SJCRH30 (cell line): ENCODE results near the gene ENTHD1. TPM values are rescaled to one million over a fixed set of nuclear protein-coding genes. Genes with fewer than 3 reads are reported as not detected.
"Not testable (repeated sequence)": the region's sequence is repeated elsewhere in the genome, so short reads cannot be mapped to it uniquely, and the experiment has no call there.

Experiments used
- DNase-seq, 2 experiments: peaks; one replicate each; pipeline ENCODE4 v3.0.0-alpha.2; 2015 to 2020
- H3K27ac ChIP-seq: fragments of 250-450 bp; sonication (Bioruptor Pico); 2 replicates; pipeline ENCODE4 v1.5.1; 2020; ENCODE audit warnings: mild to moderate bottlenecking, moderate library complexity
- H3K27me3 ChIP-seq: fragments of 250-450 bp; sonication (Bioruptor Pico); 2 replicates; pipeline ENCODE4 v1.5.1; 2020; ENCODE audit warnings: mild to moderate bottlenecking, moderate library complexity
- H3K36me3 ChIP-seq: fragments of 250-450 bp; sonication (Bioruptor Pico); 2 replicates; pipeline ENCODE4 v1.5.1; 2020; ENCODE audit warnings: mild to moderate bottlenecking, moderate library complexity
- H3K4me1 ChIP-seq: fragments of 250-450 bp; sonication (Bioruptor Pico); 2 replicates; pipeline ENCODE4 v1.5.1; 2020; ENCODE audit warnings: mild to moderate bottlenecking, moderate library complexity
- H3K4me3 ChIP-seq: fragments of 250-450 bp; sonication (Bioruptor Pico); 2 replicates; pipeline ENCODE4 v1.5.1; 2020; ENCODE audit warnings: mild to moderate bottlenecking, moderate library complexity
- H3K9me3 ChIP-seq: fragments of 250-450 bp; sonication (Bioruptor Pico); replicated peaks from 2 replicates; pipeline ENCODE4 v1.5.1; 2020; ENCODE audit warnings: mild to moderate bottlenecking, moderate library complexity
- total RNA-seq: library from RNA; depleted of rRNA; stranded (reverse); fragments of >200 nt; shearing (Covaris generic); gene quantifications from 2 replicates; pipeline ENCODE4 v1.2.3, GENCODE V29; 2014

ENTHD1 gene
- total RNA-seq, 1 experiment from 2014 or later: not detected

DNA sequence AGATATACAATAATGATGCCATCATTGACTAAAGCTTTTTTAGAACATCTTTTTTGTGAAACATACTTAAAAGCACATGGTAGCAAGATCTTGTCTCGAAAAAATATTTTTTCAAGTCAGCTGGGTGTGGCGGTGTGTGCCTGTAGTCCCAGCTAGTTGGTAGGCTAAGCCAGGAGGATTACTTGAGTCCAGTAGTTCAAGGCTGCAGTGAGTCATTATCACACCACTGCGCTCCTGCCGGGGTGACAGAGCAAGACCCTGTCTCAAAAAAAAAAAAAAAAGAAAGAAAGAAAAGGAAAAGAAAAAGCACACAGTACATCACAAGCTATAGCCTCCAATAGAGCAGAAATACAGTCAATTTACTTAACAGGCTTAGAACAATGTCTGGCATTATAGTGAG lies 37.0 kb downstream of the ENTHD1 start:
- no peak for DNase-seq
- Histone ChIP-seq H3K9me3 (no peaks in the 10 kb centered on the region), H3K27ac (no peak overlapping the region), H3K36me3 (no peaks in the 10 kb centered on the region), H3K27me3 (no peaks in the 10 kb centered on the region), H3K4me1 (no peaks in the 10 kb centered on the region), H3K4me3 (no peak overlapping the region)

DNA sequence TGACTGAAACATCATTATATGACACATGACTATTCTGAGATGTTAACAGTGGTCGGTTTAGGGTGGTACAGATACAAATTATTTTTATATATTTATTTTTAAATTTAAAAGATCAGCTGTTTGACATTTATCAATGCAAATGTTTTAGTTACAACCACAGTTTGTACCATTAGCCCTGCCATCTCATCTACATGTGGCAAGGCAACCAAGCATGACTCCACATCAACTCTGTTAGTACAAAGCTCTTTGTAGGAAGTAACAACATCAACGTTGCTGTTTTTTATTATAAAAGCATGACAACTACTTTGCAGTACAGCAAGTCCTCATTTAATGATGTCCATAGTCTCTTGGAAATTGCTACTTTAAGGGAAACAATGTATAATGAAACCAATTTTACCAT lies 40.8 kb downstream of the ENTHD1 start:
- Histone ChIP-seq H3K36me3 (no peaks in the 10 kb centered on the region), H3K27ac (no peak overlapping the region)

DNA sequence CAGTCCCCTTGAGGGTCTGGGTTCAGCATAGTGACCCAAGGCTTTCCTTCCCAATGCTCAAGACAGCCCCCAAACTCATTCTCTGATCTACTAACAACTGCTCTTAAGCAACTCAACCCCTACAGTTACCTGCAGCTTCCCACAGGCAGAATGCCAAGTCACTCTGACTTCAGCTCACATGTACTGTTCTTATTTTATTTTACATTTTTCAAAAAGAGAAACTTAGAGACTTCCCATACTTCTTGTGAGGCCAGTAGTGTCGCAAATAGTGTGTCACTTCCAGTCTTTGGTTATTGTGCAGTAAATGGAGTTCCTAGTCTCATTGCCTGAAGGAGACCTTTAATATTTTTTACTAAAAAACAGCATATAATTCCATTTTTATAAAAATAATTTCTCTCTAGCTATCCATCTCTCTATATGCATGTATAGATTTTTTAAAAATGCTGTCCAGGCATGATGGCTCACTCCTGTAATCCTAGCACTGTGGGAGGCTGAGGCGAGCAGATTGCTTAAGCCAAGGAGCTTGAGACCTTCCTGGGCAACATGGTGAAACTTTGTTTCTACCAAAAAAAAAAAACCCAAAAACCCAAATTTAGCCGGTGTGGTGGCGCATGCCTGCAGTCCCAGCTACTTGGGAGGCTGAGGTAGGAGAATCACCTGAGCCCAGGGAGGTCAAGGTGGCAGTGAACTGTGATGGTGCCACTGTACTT lies 41.8 kb downstream of the ENTHD1 start:
- DNase-seq: no peak
- Histone ChIP-seq H3K27ac (no peak overlapping the region), H3K9me3 (no peaks in the 10 kb centered on the region), H3K4me1 (no peaks in the 10 kb centered on the region), H3K4me3 (no peak overlapping the region), H3K36me3 (no peaks in the 10 kb centered on the region), H3K27me3 (no peaks in the 10 kb centered on the region)

More for the DNA sequence above, 40.8 kb downstream of the ENTHD1 start:
- H3K4me3 ChIP-seq: no peak overlapping the region
- no peak for DNase-seq
- H3K4me1 ChIP-seq: no peaks in the 10 kb centered on the region
- no peaks in the 10 kb centered on the region for H3K9me3 ChIP-seq
- no peaks in the 10 kb centered on the region for H3K27me3 ChIP-seq

DNA sequence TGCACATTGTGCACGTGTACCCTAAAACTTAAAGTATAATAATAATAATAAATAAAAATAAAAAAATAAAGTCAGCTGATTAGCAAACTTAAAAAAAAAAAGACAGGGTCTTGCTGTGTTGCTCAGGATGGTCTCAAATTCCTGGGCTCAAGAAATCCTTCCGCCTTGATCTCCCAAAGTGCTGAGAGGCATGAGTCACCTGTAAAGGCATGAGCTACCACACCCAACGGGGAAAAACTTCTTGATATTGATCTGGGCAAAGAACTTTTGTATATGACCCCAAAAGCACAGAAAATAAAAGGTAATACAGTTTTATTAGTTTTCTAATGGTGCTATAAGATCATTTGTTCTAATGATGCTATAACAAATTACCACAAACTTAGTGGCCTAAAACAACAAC lies 46.1 kb downstream of the ENTHD1 start:
- H3K4me3 ChIP-seq: no peak overlapping the region
- H3K27me3 ChIP-seq: no peaks in the 10 kb centered on the region
- DNase-seq: no peak

DNA sequence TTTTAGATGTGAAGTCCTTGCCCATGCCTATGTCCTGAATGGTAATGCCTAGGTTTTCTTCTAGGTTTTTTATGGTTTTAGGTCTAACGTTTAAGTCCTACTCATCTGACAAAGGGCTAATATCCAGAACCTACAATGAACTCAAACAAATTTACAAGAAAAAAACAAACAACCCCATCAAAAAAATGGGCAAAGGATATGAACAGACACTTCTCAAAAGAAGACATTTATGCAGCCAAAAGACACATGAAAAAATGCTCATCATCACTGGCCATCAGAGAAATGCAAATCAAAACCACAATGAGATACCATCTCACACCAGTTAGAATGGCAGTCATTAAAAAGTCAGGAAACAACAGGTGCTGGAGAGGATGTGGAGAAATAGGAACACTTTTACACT lies 47.0 kb downstream of the ENTHD1 start:
- H3K4me1 ChIP-seq, DNase-seq, H3K36me3 ChIP-seq, H3K9me3 ChIP-seq, H3K4me3 ChIP-seq, H3K27me3 ChIP-seq, H3K27ac ChIP-seq: not testable (repeated sequence)

More for the DNA sequence above, 46.1 kb downstream of the ENTHD1 start:
- no peaks in the 10 kb centered on the region for H3K4me1 ChIP-seq
- no peaks in the 10 kb centered on the region for H3K9me3 ChIP-seq
- H3K27ac ChIP-seq: no peak overlapping the region
- H3K36me3 ChIP-seq: no peaks in the 10 kb centered on the region

DNA sequence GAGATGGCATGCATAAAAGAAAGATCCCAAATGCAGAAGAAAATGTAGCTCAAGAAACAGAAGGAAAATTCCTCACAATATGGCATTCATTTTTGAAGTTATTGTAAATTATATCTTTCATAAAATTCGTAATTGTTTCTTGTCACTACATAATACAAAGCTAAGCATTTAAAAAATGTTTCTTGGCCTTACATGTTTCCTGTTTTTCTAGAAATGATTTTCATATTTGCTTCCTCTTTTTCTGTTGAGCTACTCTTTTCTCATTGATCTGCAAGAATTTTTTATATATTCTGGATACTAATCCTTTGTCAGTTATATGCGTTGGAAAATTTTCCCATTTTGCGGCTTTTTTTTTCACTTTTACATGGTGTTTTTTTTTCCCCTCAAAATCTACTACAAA lies 48.0 kb downstream of the ENTHD1 start:
- Histone ChIP-seq H3K27ac (no peak overlapping the region), H3K27me3 (no peaks in the 10 kb centered on the region), H3K36me3 (no peaks in the 10 kb centered on the region), H3K9me3 (no peaks in the 10 kb centered on the region), H3K4me1 (no peaks in the 10 kb centered on the region), H3K4me3 (no peak overlapping the region)
- no peak for DNase-seq

DNA sequence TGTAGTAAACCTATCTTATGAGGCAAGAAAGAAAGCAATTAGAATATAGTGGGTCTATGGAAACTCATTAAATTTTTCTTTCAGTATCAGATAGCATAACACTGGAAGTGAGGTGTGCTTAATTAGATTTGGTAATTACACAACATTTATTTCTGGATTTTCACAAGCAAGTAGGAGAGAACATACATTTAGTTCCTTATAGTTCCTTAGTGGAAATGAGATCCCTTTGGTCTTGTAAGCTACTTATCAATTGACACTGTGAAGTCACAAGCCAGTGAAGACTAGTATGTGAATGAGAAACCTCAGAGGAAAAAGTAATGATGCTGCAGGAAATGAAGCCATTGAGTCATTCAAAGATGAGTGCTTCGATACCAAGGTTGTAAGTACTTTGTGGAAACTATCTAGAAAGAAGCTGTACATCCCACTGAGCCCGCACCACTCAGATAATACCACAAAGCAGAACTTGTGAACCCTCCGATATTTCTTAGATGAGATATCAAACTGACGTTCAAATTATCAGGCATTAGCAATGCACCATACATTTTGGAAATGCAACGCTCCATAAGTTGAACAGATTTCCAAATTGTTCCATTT lies 53.5 kb downstream of the ENTHD1 start:
- H3K27ac ChIP-seq: no peak overlapping the region
- no peak for DNase-seq
- H3K4me1 ChIP-seq: no peaks in the 10 kb centered on the region
- no peaks in the 10 kb centered on the region for H3K27me3 ChIP-seq
- no peak overlapping the region for H3K4me3 ChIP-seq
- H3K36me3 ChIP-seq: no peaks in the 10 kb centered on the region
- H3K9me3 ChIP-seq: no peaks in the 10 kb centered on the region

DNA sequence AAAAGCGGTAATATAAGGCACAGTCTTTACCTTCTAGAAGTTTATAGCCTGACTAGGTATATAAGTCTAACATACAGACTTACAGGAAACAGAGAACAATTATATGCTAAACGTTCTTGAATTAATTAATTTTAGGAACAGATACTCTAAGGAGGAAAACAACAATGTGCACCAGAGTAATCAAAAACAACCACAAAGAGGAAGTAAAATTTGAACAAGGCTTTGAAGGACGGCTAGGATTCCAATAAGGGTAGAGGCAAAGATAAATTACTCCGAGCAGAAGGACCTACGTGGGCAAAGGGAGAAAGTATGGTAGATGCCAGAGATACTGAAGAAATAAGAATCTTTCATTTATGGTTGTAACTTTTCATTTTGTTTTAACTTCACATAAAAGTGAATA lies 54.4 kb downstream of the ENTHD1 start:
- H3K27ac ChIP-seq: no peak overlapping the region
- DNase-seq: no peak
- H3K9me3 ChIP-seq: no peaks in the 10 kb centered on the region
- no peaks in the 10 kb centered on the region for H3K36me3 ChIP-seq
- no peaks in the 10 kb centered on the region for H3K4me1 ChIP-seq
- 0 out of 2 replicates have a peak, but pooled peaks cover 4% of the 10 kb centered on the region for H3K27me3 ChIP-seq
- H3K4me3 ChIP-seq: no peak overlapping the region

GRCh38 chr22:39833610-39834009 lies 60.0 kb downstream of the ENTHD1 start:
- DNase-seq: no peak
- Histone ChIP-seq H3K27ac (no peak overlapping the region), H3K4me3 (no peak overlapping the region), H3K27me3 (0 out of 2 replicates have a peak, but pooled peaks cover 7% of the 10 kb centered on the region), H3K36me3 (no peaks in the 10 kb centered on the region), H3K9me3 (no peaks in the 10 kb centered on the region), H3K4me1 (no peaks in the 10 kb centered on the region)

- no peak overlapping the region for H3K27ac ChIP-seq
- H3K36me3 ChIP-seq: no peaks in the 10 kb centered on the region
- H3K9me3 ChIP-seq: no peaks in the 10 kb centered on the region
- no peaks in the 10 kb centered on the region for H3K4me1 ChIP-seq
- DNase-seq: no peak
- H3K4me3 ChIP-seq: no peak overlapping the region
- H3K27me3 ChIP-seq: 0 out of 2 replicates have a peak, but pooled peaks cover 7% of the 10 kb centered on the region
Measured at GRCh38 chr22:39833093-39833492, 60.5 kb downstream of the ENTHD1 start.

DNA sequence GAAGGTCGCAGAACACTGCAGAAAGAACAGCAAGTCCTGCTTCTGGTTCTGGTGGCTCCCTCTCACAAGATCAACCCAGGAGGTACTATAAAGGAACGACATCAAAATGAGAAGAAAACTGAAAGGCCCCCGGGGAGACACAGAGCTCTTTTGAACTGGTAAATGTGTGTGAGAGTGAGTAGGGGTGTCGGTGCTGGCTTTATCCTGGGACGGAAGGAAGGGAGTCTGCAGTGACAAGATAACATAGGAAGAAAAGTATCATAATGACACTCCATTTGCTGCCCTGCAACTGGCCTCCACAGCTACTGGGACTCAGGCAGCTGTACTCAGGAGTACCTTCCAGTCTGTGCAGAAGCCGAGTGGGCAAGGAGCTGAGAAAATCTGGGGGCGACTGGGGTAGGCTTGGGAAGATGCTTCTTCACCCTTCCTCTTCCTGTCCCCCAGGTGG lies 60.9 kb downstream of the ENTHD1 start:
- Histone ChIP-seq H3K27me3 (0 out of 2 replicates have a peak, but pooled peaks cover 7% of the 10 kb centered on the region), H3K36me3 (no peaks in the 10 kb centered on the region), H3K4me3 (no peak overlapping the region), H3K4me1 (no peaks in the 10 kb centered on the region), H3K27ac (no peak overlapping the region), H3K9me3 (no peaks in the 10 kb centered on the region)
- no peak for DNase-seq

GRCh38 chr22:39825661-39826102 lies 67.9 kb downstream of the ENTHD1 start:
- Histone ChIP-seq H3K27me3 (no peaks in the 10 kb centered on the region), H3K4me3 (no peak overlapping the region), H3K4me1 (no peaks in the 10 kb centered on the region), H3K27ac (no peak overlapping the region), H3K36me3 (no peaks in the 10 kb centered on the region), H3K9me3 (no peaks in the 10 kb centered on the region)
- no peak for DNase-seq

GRCh38 chr22:39821008-39821407 lies 72.6 kb downstream of the ENTHD1 start:
- H3K4me3 ChIP-seq: no peak overlapping the region
- no peaks in the 10 kb centered on the region for H3K27me3 ChIP-seq
- no peaks in the 10 kb centered on the region for H3K4me1 ChIP-seq
- H3K27ac ChIP-seq: no peak overlapping the region
- no peaks in the 10 kb centered on the region for H3K36me3 ChIP-seq
- no peaks in the 10 kb centered on the region for H3K9me3 ChIP-seq
- no peak for DNase-seq

DNA sequence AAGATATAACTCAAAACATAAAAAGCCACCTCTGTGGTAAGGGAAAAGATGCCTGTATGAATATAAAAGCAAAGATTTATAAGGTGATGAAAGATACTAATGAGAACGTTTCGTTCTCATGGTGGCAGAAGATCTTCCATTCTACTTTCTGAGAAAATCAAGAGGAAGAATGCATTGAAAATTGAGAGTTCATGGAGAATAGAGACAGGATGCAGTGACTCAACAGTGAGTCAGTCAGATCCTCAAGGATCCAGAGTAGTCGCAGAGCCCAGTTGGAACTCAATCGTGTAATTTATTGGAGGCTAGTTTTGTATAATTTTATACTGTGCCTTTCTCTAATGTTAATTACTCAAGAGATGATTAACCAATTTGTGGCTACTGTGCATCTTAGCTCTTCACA lies 73.3 kb downstream of the ENTHD1 start:
- no peaks in the 10 kb centered on the region for H3K9me3 ChIP-seq
- H3K27ac ChIP-seq: no peak overlapping the region
- DNase-seq: no peak

GRCh38 chr22:39819429-39819828 lies 74.1 kb downstream of the ENTHD1 start:
- Histone ChIP-seq H3K27ac (no peak overlapping the region), H3K9me3 (no peaks in the 10 kb centered on the region), H3K4me1 (no peaks in the 10 kb centered on the region), H3K27me3 (no peaks in the 10 kb centered on the region), H3K4me3 (no peak overlapping the region), H3K36me3 (no peaks in the 10 kb centered on the region)
- DNase-seq: no peak

More for the DNA sequence above, 73.3 kb downstream of the ENTHD1 start:
- H3K4me3 ChIP-seq: no peak overlapping the region
- H3K27me3 ChIP-seq: no peaks in the 10 kb centered on the region
- no peaks in the 10 kb centered on the region for H3K4me1 ChIP-seq
- no peaks in the 10 kb centered on the region for H3K36me3 ChIP-seq

DNA sequence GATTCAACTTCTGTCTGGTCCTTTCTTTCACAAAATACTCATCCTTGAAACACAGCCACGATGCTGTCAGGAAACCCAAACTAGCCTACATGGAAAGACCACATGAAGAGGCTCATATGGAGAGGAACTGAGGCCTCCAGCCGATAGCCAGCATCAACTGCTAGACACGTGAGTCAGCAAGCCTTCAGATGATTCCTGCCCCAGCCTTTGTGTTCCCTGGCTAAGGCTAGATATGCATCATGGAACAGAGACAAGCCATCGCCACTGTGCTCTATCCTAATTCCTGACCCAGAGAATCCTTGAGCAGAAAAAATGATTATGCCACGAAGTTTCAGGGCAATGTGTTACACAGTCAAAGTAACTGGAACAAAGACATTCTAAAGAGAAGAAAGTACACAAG lies 75.5 kb downstream of the ENTHD1 start:
- Histone ChIP-seq H3K4me3 (no peak overlapping the region), H3K36me3 (no peaks in the 10 kb centered on the region), H3K27me3 (no peaks in the 10 kb centered on the region), H3K27ac (no peak overlapping the region), H3K9me3 (no peaks in the 10 kb centered on the region), H3K4me1 (no peaks in the 10 kb centered on the region)
- DNase-seq: no peak
